ENCODE results near the gene KLHL7. TPM values are rescaled to one million over a fixed set of nuclear protein-coding genes. Genes with fewer than 3 reads are reported as not detected.
A peak's percentile ranks its signal among the peaks of the same experiment; 100 is the strongest.

Gene KLHL7
- total RNA-seq, 1 donor from 2014 or later: 38.7 TPM

- DNase-seq (ENCODE audit: low read depth) (peak; percentile 81), FAIRE-seq (no peak)
- no peaks in the 10 kb centered on the region for H3K36me3 ChIP-seq (ENCODE audit: insufficient read depth, low read length)
- no peak for TF ChIP-seq CTCF (IDR thresholded peaks at IDR 0.05; ENCODE audit: insufficient read depth, low read depth, low read length)
- no peak for TF ChIP-seq EZH2 (IDR thresholded peaks at IDR 0.05; ENCODE audit: insufficient read depth, low read length)
- no peak overlapping the region for H3K27ac ChIP-seq (ENCODE audit: low read depth, low read length)
- Mint-ChIP-seq H3K27me3 (ENCODE audit: low read depth, unreplicated experiment) (no peaks in the 10 kb centered on the region), H3K4me3 (ENCODE audit: unreplicated experiment) (no peak overlapping the region), H3K9me3 (ENCODE audit: unreplicated experiment) (no peaks in the 10 kb centered on the region), H3K4me1 (ENCODE audit: low read depth, unreplicated experiment) (peaks cover 3% of the 10 kb centered on the region), H3K27ac (ENCODE audit: unreplicated experiment) (no peak overlapping the region), H3K36me3 (ENCODE audit: low read depth, unreplicated experiment) (no peaks in the 10 kb centered on the region)
- H3K9me3 ChIP-seq (ENCODE audit: insufficient read depth, low read depth, low read length): no peaks in the 10 kb centered on the region
- no peaks in the 10 kb centered on the region for H3K27me3 ChIP-seq (ENCODE audit: insufficient read depth, low read length)
- H3K79me2 ChIP-seq (ENCODE audit: insufficient read depth, low read length): no peaks in the 10 kb centered on the region
- no peak overlapping the region for H3K4me2 ChIP-seq (ENCODE audit: low read length)
- no peak overlapping the region for H3K4me3 ChIP-seq (ENCODE audit: insufficient read depth, low read depth, low read length)
- no peak overlapping the region for H2AFZ ChIP-seq (ENCODE audit: low read depth, low read length)
- H4K20me1 ChIP-seq (ENCODE audit: insufficient read depth, low read length): no peaks in the 10 kb centered on the region
- H3K4me1 ChIP-seq (ENCODE audit: insufficient read depth, low read length): no peaks in the 10 kb centered on the region
- no peak overlapping the region for H3K9ac ChIP-seq (ENCODE audit: low read length)
Measured at GRCh38 chr7:23062452-23062851, 43.1 kb upstream of the KLHL7 start.

- Histone ChIP-seq H3K4me3 (ENCODE audit: insufficient read depth, low read depth, low read length) (no peak overlapping the region), H3K79me2 (ENCODE audit: insufficient read depth, low read length) (no peaks in the 10 kb centered on the region), H4K20me1 (ENCODE audit: insufficient read depth, low read length) (no peaks in the 10 kb centered on the region), H2AFZ (ENCODE audit: low read depth, low read length) (no peak overlapping the region), H3K36me3 (ENCODE audit: insufficient read depth, low read length) (no peaks in the 10 kb centered on the region), H3K27me3 (ENCODE audit: insufficient read depth, low read length) (no peaks in the 10 kb centered on the region), H3K4me1 (ENCODE audit: insufficient read depth, low read length) (no peaks in the 10 kb centered on the region), H3K9me3 (ENCODE audit: insufficient read depth, low read depth, low read length) (no peaks in the 10 kb centered on the region), H3K4me2 (ENCODE audit: low read length) (no peak overlapping the region), H3K9ac (ENCODE audit: low read length) (no peak overlapping the region), H3K27ac (ENCODE audit: low read depth, low read length) (no peak overlapping the region)
- H3K4me3 Mint-ChIP-seq (ENCODE audit: unreplicated experiment): no peak overlapping the region
- peaks cover 5% of the 10 kb centered on the region for H3K4me1 Mint-ChIP-seq (ENCODE audit: low read depth, unreplicated experiment)
- peak; percentile 86 for FAIRE-seq
- DNase-seq (ENCODE audit: low read depth): peak; percentile 73
- H3K27ac Mint-ChIP-seq (ENCODE audit: unreplicated experiment): no peak overlapping the region
- no peaks in the 10 kb centered on the region for H3K36me3 Mint-ChIP-seq (ENCODE audit: low read depth, unreplicated experiment)
- no peaks in the 10 kb centered on the region for H3K27me3 Mint-ChIP-seq (ENCODE audit: low read depth, unreplicated experiment)
- TF ChIP-seq CTCF (IDR thresholded peaks at IDR 0.05; ENCODE audit: insufficient read depth, low read depth, low read length): no peak
- TF ChIP-seq EZH2 (IDR thresholded peaks at IDR 0.05; ENCODE audit: insufficient read depth, low read length): no peak
- no peaks in the 10 kb centered on the region for H3K9me3 Mint-ChIP-seq (ENCODE audit: unreplicated experiment)
Measured at GRCh38 chr7:23065974-23066373, 39.6 kb upstream of the KLHL7 start.

GRCh38 chr7:23067271-23067670 lies 38.3 kb upstream of the KLHL7 start:
- no peak overlapping the region for H3K4me2 ChIP-seq (ENCODE audit: low read length)
- Mint-ChIP-seq H3K4me1 (ENCODE audit: low read depth, unreplicated experiment) (peaks cover 5% of the 10 kb centered on the region), H3K27ac (ENCODE audit: unreplicated experiment) (no peak overlapping the region), H3K27me3 (ENCODE audit: low read depth, unreplicated experiment) (no peaks in the 10 kb centered on the region), H3K9me3 (ENCODE audit: unreplicated experiment) (no peaks in the 10 kb centered on the region), H3K36me3 (ENCODE audit: low read depth, unreplicated experiment) (no peaks in the 10 kb centered on the region), H3K4me3 (ENCODE audit: unreplicated experiment) (no peak overlapping the region)
- no peak overlapping the region for H3K9ac ChIP-seq (ENCODE audit: low read length)
- H3K4me3 ChIP-seq (ENCODE audit: insufficient read depth, low read depth, low read length): no peak overlapping the region
- DNase-seq (ENCODE audit: low read depth) (peak; percentile 65), FAIRE-seq (peak; percentile 73)
- no peaks in the 10 kb centered on the region for H4K20me1 ChIP-seq (ENCODE audit: insufficient read depth, low read length)
- no peaks in the 10 kb centered on the region for H3K27me3 ChIP-seq (ENCODE audit: insufficient read depth, low read length)
- H3K27ac ChIP-seq (ENCODE audit: low read depth, low read length): no peak overlapping the region
- no peaks in the 10 kb centered on the region for H3K36me3 ChIP-seq (ENCODE audit: insufficient read depth, low read length)
- no peaks in the 10 kb centered on the region for H3K4me1 ChIP-seq (ENCODE audit: insufficient read depth, low read length)
- H3K79me2 ChIP-seq (ENCODE audit: insufficient read depth, low read length): no peaks in the 10 kb centered on the region
- no peak overlapping the region for H2AFZ ChIP-seq (ENCODE audit: low read depth, low read length)
- H3K9me3 ChIP-seq (ENCODE audit: insufficient read depth, low read depth, low read length): no peaks in the 10 kb centered on the region
- TF ChIP-seq EZH2 (IDR thresholded peaks at IDR 0.05; ENCODE audit: insufficient read depth, low read length) (no peak), CTCF (IDR thresholded peaks at IDR 0.05; ENCODE audit: insufficient read depth, low read depth, low read length) (no peak)

All from astrocyte (in vitro differentiated cells and primary cell).